Colonic mucosa (tissue), 4 donors: Measurements from ENCODE around the gene CHRNA9. TPM values are rescaled to one million over a fixed set of nuclear protein-coding genes. Genes with fewer than 3 reads are reported as not detected.

Source experiments
- DNase-seq: peaks from one replicate; pipeline ENCODE4 v3.0.0-alpha.2; 2020
- H3K27ac ChIP-seq: fragments of 200-600 bp; one replicate; pipeline ENCODE4 v1.8.0; 2021
- H3K27me3 ChIP-seq: fragments of 200-600 bp; one replicate; pipeline ENCODE4 v1.8.0; 2021
- H3K36me3 ChIP-seq: fragments of 200-600 bp; one replicate; pipeline ENCODE4 v1.8.0; 2021
- H3K4me1 ChIP-seq: fragments of 200-600 bp; one replicate; pipeline ENCODE4 v1.8.0; 2021; ENCODE audit warnings: mild to moderate bottlenecking
- H3K4me3 ChIP-seq: fragments of 200-600 bp; one replicate; pipeline ENCODE4 v1.8.0; 2021
- H3K9ac ChIP-seq, 2 donors: one replicate each; pipeline ENCODE4 v1.7.0; 2013; ENCODE audit warnings: control low read depth in 2 of 2, low read depth in 2 of 2, low read length in 2 of 2
- H3K9me3 ChIP-seq: fragments of 200-600 bp; one replicate; pipeline ENCODE4 v1.8.0; 2021
- intact Hi-C: fragments of 100-400 bp; cut with DNase I; formaldehyde crosslinking; loops from one replicate; pipeline ENCODE4 v1.14.1; 2022
- total RNA-seq, 2 donors: library from RNA; stranded (reverse); fragmentation: NEBNext Ultra II Directional in 1 of 2; extraction: Animal tissue kit (Norgen Biotek cat#: 25700) in 1 of 2; gene quantifications; one replicate each; pipeline ENCODE4 v1.2.1, GENCODE V29; 2021
- TF ChIP-seq, protein P1 (sequence below): fragments of 200-600 bp; IDR thresholded peaks from one replicate; pipeline ENCODE4 v1.8.0; 2022; ENCODE audit warnings: antibody characterized with exemption, mild to moderate bottlenecking
- donor health status: healthy.
- donor health status: DM: no; HTN: no; CAD: no.
- donor health status: DM: no; HTN: no; CAD: no.

CHRNA9 gene
- total RNA-seq, 2 donors from 2014 or later, result not detected

DNA sequence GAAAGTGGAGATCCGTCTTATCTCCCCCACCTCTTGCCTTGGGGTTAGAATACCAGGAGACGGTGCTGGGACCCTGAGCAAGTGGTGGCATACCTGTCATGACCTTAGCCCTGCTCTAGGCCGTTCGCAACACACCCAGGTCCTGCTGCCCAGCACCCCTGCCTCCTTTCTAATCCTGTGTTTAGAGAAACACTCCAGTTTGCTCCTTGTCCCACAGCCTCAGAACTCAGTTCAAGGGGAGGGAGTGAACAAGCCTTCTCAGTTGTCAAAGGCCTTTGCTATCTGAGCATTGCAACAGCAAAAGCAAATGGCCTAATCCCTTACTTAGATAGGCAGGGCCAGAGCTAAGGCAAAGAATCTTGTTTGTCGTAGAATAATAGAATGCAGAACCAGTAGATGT, 67.9 kb downstream of the CHRNA9 start:
- Histone ChIP-seq H3K27me3 (no peaks in the 10 kb centered on the region), H3K9me3 (no peaks in the 10 kb centered on the region), H3K27ac (no peak overlapping the region), H3K9ac (no peak overlapping the region), H3K4me1 (no peaks in the 10 kb centered on the region), H3K4me3 (no peak overlapping the region), H3K36me3 (no peaks in the 10 kb centered on the region)
- no peak for DNase-seq
- TF ChIP-seq, protein P1, sequence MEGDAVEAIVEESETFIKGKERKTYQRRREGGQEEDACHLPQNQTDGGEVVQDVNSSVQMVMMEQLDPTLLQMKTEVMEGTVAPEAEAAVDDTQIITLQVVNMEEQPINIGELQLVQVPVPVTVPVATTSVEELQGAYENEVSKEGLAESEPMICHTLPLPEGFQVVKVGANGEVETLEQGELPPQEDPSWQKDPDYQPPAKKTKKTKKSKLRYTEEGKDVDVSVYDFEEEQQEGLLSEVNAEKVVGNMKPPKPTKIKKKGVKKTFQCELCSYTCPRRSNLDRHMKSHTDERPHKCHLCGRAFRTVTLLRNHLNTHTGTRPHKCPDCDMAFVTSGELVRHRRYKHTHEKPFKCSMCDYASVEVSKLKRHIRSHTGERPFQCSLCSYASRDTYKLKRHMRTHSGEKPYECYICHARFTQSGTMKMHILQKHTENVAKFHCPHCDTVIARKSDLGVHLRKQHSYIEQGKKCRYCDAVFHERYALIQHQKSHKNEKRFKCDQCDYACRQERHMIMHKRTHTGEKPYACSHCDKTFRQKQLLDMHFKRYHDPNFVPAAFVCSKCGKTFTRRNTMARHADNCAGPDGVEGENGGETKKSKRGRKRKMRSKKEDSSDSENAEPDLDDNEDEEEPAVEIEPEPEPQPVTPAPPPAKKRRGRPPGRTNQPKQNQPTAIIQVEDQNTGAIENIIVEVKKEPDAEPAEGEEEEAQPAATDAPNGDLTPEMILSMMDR, result no peak
- intact Hi-C loops, result no loop called here

Other genes with a start within 250 kb of the CHRNA9 start
- 1 to 10 TPM; 1.6 to 2.6 TPM for gene RHOH, start 138.3 kb upstream of the CHRNA9 start, total RNA-seq